Activated CD4-positive, alpha-beta T cell treated with anti-CD3 and anti-CD28 coated beads for 36 hours (primary cell): ENCODE measurements around the gene OR52E5. TPM values are rescaled to one million over a fixed set of nuclear protein-coding genes. Genes with fewer than 3 reads are reported as not detected.

Experiments
- ATAC-seq: fragments of 200-7000 bp; cut with Tn5 transposase; one replicate; pipeline ENCODE4 v1.10.0; 2021; ENCODE audit warnings: mild to moderate bottlenecking, moderate library complexity
- CTCF ChIA-PET: fragments of 350-600 bp; sonication (Branson Sonifier 250); formaldehyde crosslinking; loops from one replicate; lab custom pipeline; 2021; ENCODE audit warnings: antibody characterized with exemption; lab: Charles Lee
- POLR2A ChIA-PET: fragments of 350-600 bp; sonication (Branson Sonifier 250); formaldehyde crosslinking; loops from one replicate; lab custom pipeline; 2021; ENCODE audit warnings: antibody characterized with exemption, inconsistent platforms; lab: Charles Lee
- DNase-seq: peaks from one replicate; pipeline ENCODE4 v3.0.0-alpha.2; 2020
- H3K27ac Mint-ChIP-seq: one replicate; pipeline ENCODE4 v1.8.0; 2021; ENCODE audit warnings: mixed read lengths
- H3K27me3 Mint-ChIP-seq: one replicate; pipeline ENCODE4 v1.8.0; 2021; ENCODE audit warnings: mixed read lengths
- H3K36me3 Mint-ChIP-seq: one replicate; pipeline ENCODE4 v1.8.0; 2021; ENCODE audit warnings: low read depth, mixed read lengths
- H3K4me1 Mint-ChIP-seq: one replicate; pipeline ENCODE4 v1.8.0; 2021; ENCODE audit warnings: mixed read lengths
- H3K4me3 Mint-ChIP-seq: one replicate; pipeline ENCODE4 v1.8.0; 2021; ENCODE audit warnings: mild to moderate bottlenecking, moderate library complexity, mixed read lengths
- H3K9me3 Mint-ChIP-seq: one replicate; pipeline ENCODE4 v1.8.0; 2021; ENCODE audit warnings: low read depth, mixed read lengths
- intact Hi-C, 2 experiments: fragments of 100-400 bp; cut with DNase I in 1 of 2; cut with micrococcal nuclease in 1 of 2; formaldehyde crosslinking; loops; one replicate each; pipeline versions ENCODE4 v1.14.2 to v1.15.1; 2022 to 2024; cut with DNase I, micrococcal nuclease
- total RNA-seq, 2 experiments: library from RNA; stranded (reverse); gene quantifications; one replicate each; pipeline ENCODE4 v1.2.3, GENCODE V29; 2021

Gene OR52E5
- total RNA-seq, 2 experiments from 2014 or later = not detected

DNA sequence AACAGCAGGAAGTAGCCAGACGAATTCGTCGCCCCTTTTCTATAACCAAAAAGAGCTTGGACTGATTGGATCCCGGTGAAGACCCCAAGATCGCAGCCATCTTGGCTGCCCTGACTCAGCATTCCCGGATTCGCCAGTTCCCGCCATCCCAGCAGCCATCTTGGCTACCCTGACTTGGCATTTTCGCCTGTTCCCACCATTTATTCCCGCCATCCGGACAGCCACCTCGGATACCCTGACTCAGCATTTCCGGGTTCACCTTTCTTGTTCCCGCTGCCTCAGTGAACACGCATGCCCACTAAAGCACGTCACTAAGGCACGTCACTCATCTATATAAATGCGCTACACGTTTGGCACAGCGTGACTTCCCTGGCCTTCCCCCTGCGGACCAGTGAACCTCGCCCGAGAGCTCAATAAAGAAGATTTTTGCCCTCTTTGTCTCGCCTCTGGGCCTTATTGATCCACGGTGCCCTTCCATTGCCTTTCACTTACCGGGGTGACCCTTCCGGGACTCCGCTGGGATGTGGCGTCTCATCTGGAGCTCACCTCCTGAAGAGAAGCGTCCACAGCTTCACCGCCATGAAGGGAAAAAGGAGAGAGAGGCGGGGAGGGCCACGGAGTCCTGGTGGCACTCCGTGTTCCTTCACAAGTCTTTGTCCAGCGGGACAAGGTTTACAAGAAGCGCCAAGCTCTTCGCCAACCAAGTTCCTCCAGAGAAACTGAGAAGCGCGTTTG, 45.0 kb downstream of the OR52E5 start:
- DNase-seq (no peak), ATAC-seq (no peak)
- ChIA-PET CTCF (no interaction called here), POLR2A (no interaction called here)
- H3K27ac Mint-ChIP-seq = no peak overlapping the region
- intact Hi-C loops = no loop called here
- H3K9me3 Mint-ChIP-seq = no peaks in the 10 kb centered on the region
- H3K36me3 Mint-ChIP-seq = no peaks in the 10 kb centered on the region
- H3K4me3 Mint-ChIP-seq = no peak overlapping the region
- peaks cover 5% of the 10 kb centered on the region for H3K27me3 Mint-ChIP-seq
- H3K4me1 Mint-ChIP-seq = no peaks in the 10 kb centered on the region

DNA sequence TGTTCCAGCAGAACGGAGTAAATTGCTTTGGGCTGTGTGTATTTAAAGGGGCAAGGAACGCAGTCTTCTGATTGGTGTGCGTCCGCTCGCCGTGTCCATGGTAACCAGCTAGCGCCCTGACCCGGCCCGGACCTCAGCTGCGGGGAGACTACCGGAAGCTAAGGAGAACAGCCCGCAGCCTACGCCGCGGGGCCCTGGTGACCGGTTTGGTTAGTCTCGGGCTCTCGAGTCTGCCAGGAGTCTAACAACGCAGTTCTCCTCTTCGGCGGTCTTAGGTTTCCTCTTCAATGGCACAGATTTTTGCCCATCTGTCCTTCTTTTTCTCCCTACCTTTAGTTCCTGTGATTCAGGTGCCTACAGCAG, 45.6 kb downstream of the OR52E5 start:
- DNase-seq = no peak
- Mint-ChIP-seq H3K9me3 (no peaks in the 10 kb centered on the region), H3K27me3 (peaks cover 6% of the 10 kb centered on the region), H3K4me1 (no peaks in the 10 kb centered on the region), H3K36me3 (no peaks in the 10 kb centered on the region), H3K4me3 (no peak overlapping the region), H3K27ac (no peak overlapping the region)
- ATAC-seq = no peak
- POLR2A ChIA-PET = no interaction called here
- CTCF ChIA-PET = no interaction called here
- intact Hi-C loops = no loop called here

- DNase-seq (no peak), ATAC-seq (no peak)
- Mint-ChIP-seq H3K27ac (no peak overlapping the region), H3K4me1 (no peaks in the 10 kb centered on the region), H3K27me3 (peaks cover 9% of the 10 kb centered on the region), H3K9me3 (no peaks in the 10 kb centered on the region), H3K4me3 (no peak overlapping the region), H3K36me3 (no peaks in the 10 kb centered on the region)
- ChIA-PET CTCF (no interaction called here), POLR2A (no interaction called here)
- intact Hi-C loops = no loop called here
These were observed 47.7 kb downstream of the OR52E5 start for GRCh38 chr11:5940748-5941147.

GRCh38 chr11:5941951-5942350, 48.9 kb downstream of the OR52E5 start, which contains the start of gene OR56A3:
OR56A3 (plus strand) TSS chr11:5942251; CDS start chr11:5947347, 5,096 bp downstream.
- Mint-ChIP-seq H3K36me3 (no peaks in the 10 kb centered on the region), H3K27me3 (peaks cover 11% of the 10 kb centered on the region), H3K4me1 (no peaks in the 10 kb centered on the region), H3K27ac (no peak within 1 kb of the TSS), H3K4me3 (no peak within 1 kb of the TSS), H3K9me3 (no peaks in the 10 kb centered on the region)
- intact Hi-C loops = no loop called here
- CTCF ChIA-PET = interaction anchor here (1.1 kb wide), 1 partner anchor 32 kb away, joined by 3 read pairs; no protein-coding TSS in a partner anchor
- POLR2A ChIA-PET = no interaction called here
- ATAC-seq (no peak), DNase-seq (no peak)

Other genes with a start within 250 kb of the OR52E5 start
- 10 to 100 TPM; 16.4 to 17.9 TPM for gene TRIM5, start 208.1 kb upstream of the OR52E5 start, total RNA-seq
- gene TRIM22, start 203.4 kb upstream of the OR52E5 start, total RNA-seq = 100 to 1,000 TPM in 1 of 2 experiments, 10 to 100 TPM in 1; 73.4 to 101 TPM
- gene OR56B1, start 156.8 kb upstream of the OR52E5 start, total RNA-seq = under 1 TPM; 0.14 to 0.16 TPM
- under 1 TPM; 0.23 to 0.70 TPM for gene OR52N4, start 139.0 kb upstream of the OR52E5 start, total RNA-seq
- gene OR52N5, start 109.9 kb upstream of the OR52E5 start, total RNA-seq = not detected
- gene OR52N1, start 101.9 kb upstream of the OR52E5 start, total RNA-seq = not detected
- not detected for gene OR52N2, start 84.3 kb upstream of the OR52E5 start, total RNA-seq
- gene OR52E6, start 51.3 kb upstream of the OR52E5 start, total RNA-seq = not detected
- not detected for gene OR52E8, start 35.5 kb upstream of the OR52E5 start, total RNA-seq
- gene OR52E4, start 12.6 kb upstream of the OR52E5 start, total RNA-seq = not detected
- gene OR56A3, start 49.0 kb downstream of the OR52E5 start, total RNA-seq = not detected
- not detected for gene OR56A5, start 75.3 kb downstream of the OR52E5 start, total RNA-seq
- not detected for gene OR52L1, start 93.8 kb downstream of the OR52E5 start, total RNA-seq
- gene OR56A4, start 113.7 kb downstream of the OR52E5 start, total RNA-seq = not detected
- not detected for gene OR56A1, start 137.6 kb downstream of the OR52E5 start, total RNA-seq
- gene OR56B4, start 214.5 kb downstream of the OR52E5 start, total RNA-seq = not detected